Kidney (tissue), 14 donors: Measurements from ENCODE around the gene CCNJL. TPM values are rescaled to one million over a fixed set of nuclear protein-coding genes. Genes with fewer than 3 reads are reported as not detected.
"Not testable (repeated sequence)": the region's sequence is repeated elsewhere in the genome, so short reads cannot be mapped to it uniquely, and the experiment has no call there.

Source experiments
- DNase-seq, 5 donors: peaks; one replicate each; pipeline ENCODE4 v3.0.0-alpha.2; 2013 to 2020
- FAIRE-seq: peaks from 2 replicates; lab custom pipeline; 2012; peaks lifted over from hg19 to GRCh38; lab: Jason Lieb, UNC
- H3K27ac ChIP-seq, 2 donors: one replicate each; pipeline ENCODE4 v1.7.0; 2013; ENCODE audit warnings: low read depth in 2 of 2, low read length in 2 of 2, inconsistent platforms in 1 of 2
- H3K27me3 ChIP-seq: one replicate; pipeline ENCODE4 v1.7.1; 2013; ENCODE audit warnings: low read length, inconsistent platforms; ENCODE audit not compliant: control insufficient read depth, insufficient read depth
- H3K36me3 ChIP-seq, 3 donors: one replicate each; pipeline versions ENCODE4 v1.7.0 to v1.7.1; 2013; ENCODE audit warnings: low read length in 3 of 3, control low read depth in 1 of 3, inconsistent platforms in 1 of 3; ENCODE audit not compliant: insufficient read depth in 3 of 3, control insufficient read depth in 2 of 3
- H3K4me1 ChIP-seq, 3 donors: one replicate each; pipeline versions ENCODE4 v1.7.0 to v1.7.1; 2013; ENCODE audit warnings: low read length in 3 of 3, inconsistent platforms in 1 of 3, low read depth in 1 of 3; ENCODE audit not compliant: control insufficient read depth in 2 of 3, insufficient read depth in 2 of 3
- H3K4me3 ChIP-seq, 3 donors: one replicate each; pipeline versions ENCODE4 v1.7.0 to v1.8.1; 2013; ENCODE audit warnings: low read length in 3 of 3, control low read depth in 1 of 3, inconsistent platforms in 1 of 3
- H3K9ac ChIP-seq, 3 donors: one replicate each; pipeline versions ENCODE4 v1.7.0 to v1.7.1; 2013; ENCODE audit warnings: low read length in 3 of 3, control low read depth in 1 of 3, inconsistent platforms in 1 of 3
- H3K9me3 ChIP-seq, 3 donors: one replicate each; pipeline versions ENCODE4 v1.7.0 to v1.7.1; 2013; ENCODE audit warnings: low read length in 3 of 3, control low read depth in 1 of 3, inconsistent platforms in 1 of 3; ENCODE audit not compliant: control insufficient read depth in 2 of 3, insufficient read depth in 1 of 3
- intact Hi-C: fragments of 100-400 bp; cut with DNase I; formaldehyde crosslinking; loops from one replicate; pipeline ENCODE4 v1.11.1; 2022
- polyA plus RNA-seq: library from polyadenylated mRNA; stranded (reverse); fragments of 350-450 nt; fragmentation: Illumina TruSeq; extraction: RNeasy Lipid Tissue Mini Kit (QIAGEN cat#74804); gene quantifications from one replicate; pipeline ENCODE4 v1.2.3, GENCODE V29; 2014; ENCODE audit warnings: low read depth, low replicate concordance; ENCODE audit not compliant: insufficient read depth
- total RNA-seq: library from RNA; stranded (reverse); fragmentation: NEBNext Ultra II Directional; extraction: Animal tissue kit (Norgen Biotek cat#: 25700); gene quantifications from one replicate; pipeline ENCODE4 v1.2.1, GENCODE V29; 2021
- TF ChIP-seq, protein P1 (sequence below): IDR thresholded peaks from 3 replicates; pipeline ENCODE4 v1.5.1; 2012; ENCODE audit warnings: mild to moderate bottlenecking, moderate library complexity, borderline replicate concordance; ENCODE audit not compliant: insufficient read depth; ENCODE audit errors: extremely low read depth
- donor health status: control.
- donor health status: control.
- donor health status: control.
- donor health status: control.
- donor health status: control.
- donor health status: DM: yes; HTN: yes; CAD: no.
- donor health status: Normal renal cell carcinoma (clear cell type).

CCNJL gene
- total and polyA plus RNA-seq, 2 donors from 2014 or later, result 1.6 to 3.8 TPM

DNA sequence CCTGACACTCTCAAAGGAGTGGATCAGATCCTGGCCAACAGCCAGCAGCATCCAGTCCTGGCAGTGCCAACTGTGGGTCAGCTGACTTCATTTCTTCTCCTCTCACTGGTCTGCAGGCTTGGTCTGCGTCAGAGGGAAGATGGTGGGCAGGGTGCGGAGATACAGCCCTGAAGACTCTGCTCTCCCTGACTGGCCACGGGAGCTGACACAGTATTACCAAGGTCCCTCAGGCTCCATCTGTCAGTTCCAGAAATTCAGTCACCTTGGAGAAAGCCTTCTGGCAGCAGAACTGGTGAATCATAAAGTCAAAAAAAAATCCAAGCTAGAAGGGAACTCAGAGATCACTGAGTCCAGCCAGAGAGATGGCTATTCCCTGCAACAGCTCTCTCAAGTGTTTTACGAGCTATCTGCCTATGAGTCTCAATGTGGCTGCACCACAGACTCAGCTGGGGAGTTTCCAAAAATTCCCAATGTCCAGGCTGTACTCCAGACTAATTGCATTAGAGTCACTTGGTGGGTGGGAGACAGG, 30.1 kb upstream of the CCNJL start:
- H3K9me3 ChIP-seq, result no peaks in the 10 kb centered on the region
- DNase-seq (no peak), FAIRE-seq (no peak)
- intact Hi-C loops, result no loop called here
- no peak overlapping the region for H3K4me3 ChIP-seq
- H3K27me3 ChIP-seq, result no peaks in the 10 kb centered on the region
- peaks cover 0 to 3% (median 0%) of the 10 kb centered on the region in 3 donors for H3K4me1 ChIP-seq
- no peak overlapping the region for H3K27ac ChIP-seq
- TF ChIP-seq, protein P1, sequence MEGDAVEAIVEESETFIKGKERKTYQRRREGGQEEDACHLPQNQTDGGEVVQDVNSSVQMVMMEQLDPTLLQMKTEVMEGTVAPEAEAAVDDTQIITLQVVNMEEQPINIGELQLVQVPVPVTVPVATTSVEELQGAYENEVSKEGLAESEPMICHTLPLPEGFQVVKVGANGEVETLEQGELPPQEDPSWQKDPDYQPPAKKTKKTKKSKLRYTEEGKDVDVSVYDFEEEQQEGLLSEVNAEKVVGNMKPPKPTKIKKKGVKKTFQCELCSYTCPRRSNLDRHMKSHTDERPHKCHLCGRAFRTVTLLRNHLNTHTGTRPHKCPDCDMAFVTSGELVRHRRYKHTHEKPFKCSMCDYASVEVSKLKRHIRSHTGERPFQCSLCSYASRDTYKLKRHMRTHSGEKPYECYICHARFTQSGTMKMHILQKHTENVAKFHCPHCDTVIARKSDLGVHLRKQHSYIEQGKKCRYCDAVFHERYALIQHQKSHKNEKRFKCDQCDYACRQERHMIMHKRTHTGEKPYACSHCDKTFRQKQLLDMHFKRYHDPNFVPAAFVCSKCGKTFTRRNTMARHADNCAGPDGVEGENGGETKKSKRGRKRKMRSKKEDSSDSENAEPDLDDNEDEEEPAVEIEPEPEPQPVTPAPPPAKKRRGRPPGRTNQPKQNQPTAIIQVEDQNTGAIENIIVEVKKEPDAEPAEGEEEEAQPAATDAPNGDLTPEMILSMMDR, result no peak
- no peaks in the 10 kb centered on the region for H3K36me3 ChIP-seq
- no peak overlapping the region for H3K9ac ChIP-seq

GRCh38 chr5:160341309-160341870, 29.0 kb upstream of the CCNJL start:
- Histone ChIP-seq H3K36me3 (no peaks in the 10 kb centered on the region), H3K27me3 (no peaks in the 10 kb centered on the region), H3K9ac (no peak overlapping the region), H3K4me1 (peaks cover 0 to 3% (median 0%) of the 10 kb centered on the region in 3 donors), H3K27ac (no peak overlapping the region), H3K9me3 (no peaks in the 10 kb centered on the region), H3K4me3 (no peak overlapping the region)
- no peak for FAIRE-seq
- intact Hi-C loops, result no loop called here
- no peak for DNase-seq
- TF ChIP-seq, protein P1, result no peak

- H3K9me3 ChIP-seq, H3K4me1 ChIP-seq, H3K36me3 ChIP-seq, H3K27ac ChIP-seq, FAIRE-seq, H3K27me3 ChIP-seq, H3K4me3 ChIP-seq, DNase-seq, intact Hi-C loops, H3K9ac ChIP-seq: not testable (repeated sequence)
Measured at GRCh38 chr5:160340513-160340912, 28.1 kb upstream of the CCNJL start.

DNA sequence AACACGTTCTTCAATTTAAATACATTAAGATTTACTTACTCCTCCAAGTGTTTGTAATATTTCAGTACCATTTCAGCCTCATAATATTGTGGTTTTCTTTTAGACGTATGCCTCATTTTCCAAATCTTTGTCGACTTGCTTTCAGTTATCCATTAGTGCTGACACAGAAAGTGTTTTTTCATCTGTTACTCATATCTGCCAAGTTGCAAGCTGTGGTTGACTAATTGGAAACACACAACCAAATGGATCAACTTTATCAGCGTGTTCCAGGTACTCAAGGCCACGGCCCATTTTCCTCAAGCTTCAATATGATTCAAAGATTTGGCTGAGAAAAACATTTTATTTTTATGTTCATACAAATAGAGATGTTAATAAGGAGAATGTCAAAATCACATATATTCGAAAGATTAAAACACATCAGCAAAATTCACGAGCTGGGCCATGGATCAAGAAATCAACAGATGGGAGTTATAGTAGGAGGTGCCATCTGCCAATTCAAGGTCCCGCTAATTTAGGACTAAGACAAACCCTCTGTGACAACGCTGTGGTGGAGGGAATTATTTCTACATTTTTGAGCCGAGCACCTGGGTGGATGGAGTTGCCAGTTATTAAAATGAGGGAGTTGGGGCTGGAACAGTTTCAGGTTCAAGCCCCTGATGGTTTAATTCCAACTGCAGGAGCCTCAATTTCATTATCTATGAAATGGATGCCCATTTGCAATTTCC, 27.2 kb upstream of the CCNJL start:
- H3K4me3 ChIP-seq, result no peak overlapping the region
- intact Hi-C loops, result loop anchor here (10.0 kb wide), 1 partner anchor 305 kb away; no protein-coding TSS in a partner anchor
- H3K27ac ChIP-seq, result no peak overlapping the region
- H3K9ac ChIP-seq, result no peak overlapping the region
- no peaks in the 10 kb centered on the region for H3K9me3 ChIP-seq
- H3K4me1 ChIP-seq, result no peaks in the 10 kb centered on the region
- no peak for DNase-seq
- TF ChIP-seq, protein P1, result no peak
- FAIRE-seq, result no peak
- H3K36me3 ChIP-seq, result no peaks in the 10 kb centered on the region
- no peaks in the 10 kb centered on the region for H3K27me3 ChIP-seq

- H3K9ac ChIP-seq, H3K4me3 ChIP-seq, DNase-seq, H3K9me3 ChIP-seq, H3K27me3 ChIP-seq, H3K4me1 ChIP-seq, FAIRE-seq, H3K27ac ChIP-seq, H3K36me3 ChIP-seq: not testable (repeated sequence)
- intact Hi-C loops, result loop anchor here (10.0 kb wide), 1 partner anchor 300 kb away; no protein-coding TSS in a partner anchor
Measured at GRCh38 chr5:160334716-160335115, 22.4 kb upstream of the CCNJL start.
